Stimulated activated CD4-positive, alpha-beta T cell treated with anti-CD3 and anti-CD28 coated beads, Interleukin-15, amount 100 ng/mL, for 24 hours (primary cell): ENCODE measurements around the gene TSPAN4.

Experiments used
- DNase-seq: peaks from one replicate; pipeline ENCODE4 v3.0.0-alpha.2; 2020

TSPAN4 gene

DNA sequence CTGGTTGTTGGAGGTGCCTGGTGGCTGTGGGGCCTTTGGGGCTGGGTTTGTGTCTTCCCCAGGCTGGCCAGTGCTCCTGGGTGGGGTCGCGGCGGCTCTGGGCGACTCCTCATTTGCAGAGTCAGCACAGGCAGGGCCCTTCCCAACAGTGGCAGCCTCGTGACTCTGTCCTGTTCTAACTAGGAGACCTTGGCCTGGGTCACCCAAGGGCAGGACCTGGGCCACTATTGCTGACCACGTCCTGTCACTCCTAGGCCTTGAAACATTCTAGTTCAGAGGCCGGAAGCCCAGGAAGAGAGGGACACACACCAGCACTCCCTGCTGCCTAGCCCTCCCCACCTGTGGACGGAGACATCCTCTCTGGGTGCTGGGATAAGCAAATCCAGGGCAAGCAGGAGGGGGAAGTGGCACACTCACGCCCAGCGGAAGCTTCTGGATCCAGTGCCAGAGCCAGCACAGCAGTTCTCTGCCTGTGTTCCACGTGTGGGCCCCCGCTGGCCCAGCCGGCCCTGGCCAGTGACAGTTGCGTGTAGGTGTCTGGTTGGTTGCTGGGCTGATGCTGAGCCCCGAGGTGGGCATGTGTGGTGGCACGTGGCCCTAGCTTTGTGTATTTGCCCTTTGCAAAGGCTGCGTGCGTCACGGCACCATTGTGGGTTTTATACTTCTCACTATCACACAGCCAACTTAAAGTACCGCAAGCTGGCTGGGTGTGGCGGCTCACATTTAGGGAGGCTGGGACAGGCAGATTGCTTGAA is 72.3 kb downstream of the TSPAN4 start:
- DNase-seq: no peak
